ENCODE measurements around the gene NME3.

The NME3 gene

GRCh38 chr16:1721372-1721771 is 50.0 kb downstream of the NME3 start:
- no peak for DNase-seq

Data from EL (cell line).